Hypothalamus (tissue), 51 donors: ENCODE data around the gene ABCC4.
"Not testable (repeated sequence)": the region's sequence is repeated elsewhere in the genome, so short reads cannot be mapped to it uniquely, and the experiment has no call there.

Experiments
- DNase-seq, 51 donors: peaks; one replicate each; lab custom pipeline; 2025; lab: John Stamatoyannopoulos, UW

Gene ABCC4

DNA sequence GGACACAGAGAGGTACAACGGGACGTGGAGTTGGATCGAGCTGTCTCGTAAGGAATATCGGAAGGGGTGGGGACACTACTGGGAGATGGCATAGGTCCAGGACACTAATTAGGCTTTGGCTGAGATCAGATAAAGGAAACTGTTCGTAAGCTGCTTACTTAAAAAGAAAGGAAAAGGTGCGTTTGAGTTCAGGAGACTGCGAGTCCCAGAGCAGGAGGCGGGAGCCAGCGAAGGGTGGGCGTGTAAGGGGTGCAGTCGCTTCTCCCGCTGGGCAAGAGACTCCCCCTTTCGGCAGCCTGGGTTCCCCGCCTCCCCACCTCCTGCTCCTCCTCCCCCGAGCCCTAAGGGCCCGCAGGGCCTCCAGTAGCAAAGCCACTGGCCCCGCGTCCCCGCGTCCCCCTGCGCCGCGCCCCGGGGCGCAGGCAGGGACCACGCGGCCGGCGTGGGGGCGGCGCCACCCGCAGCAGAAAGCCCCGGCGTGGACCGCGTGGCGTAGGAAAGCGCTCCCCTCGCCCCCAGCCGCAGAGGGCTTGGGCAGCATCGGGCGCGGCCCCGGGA, 547 bp downstream of the ABCC4 start:
- peak in 37 of 51 donors; percentile 3 to 65 (median 32) for DNase-seq

DNA sequence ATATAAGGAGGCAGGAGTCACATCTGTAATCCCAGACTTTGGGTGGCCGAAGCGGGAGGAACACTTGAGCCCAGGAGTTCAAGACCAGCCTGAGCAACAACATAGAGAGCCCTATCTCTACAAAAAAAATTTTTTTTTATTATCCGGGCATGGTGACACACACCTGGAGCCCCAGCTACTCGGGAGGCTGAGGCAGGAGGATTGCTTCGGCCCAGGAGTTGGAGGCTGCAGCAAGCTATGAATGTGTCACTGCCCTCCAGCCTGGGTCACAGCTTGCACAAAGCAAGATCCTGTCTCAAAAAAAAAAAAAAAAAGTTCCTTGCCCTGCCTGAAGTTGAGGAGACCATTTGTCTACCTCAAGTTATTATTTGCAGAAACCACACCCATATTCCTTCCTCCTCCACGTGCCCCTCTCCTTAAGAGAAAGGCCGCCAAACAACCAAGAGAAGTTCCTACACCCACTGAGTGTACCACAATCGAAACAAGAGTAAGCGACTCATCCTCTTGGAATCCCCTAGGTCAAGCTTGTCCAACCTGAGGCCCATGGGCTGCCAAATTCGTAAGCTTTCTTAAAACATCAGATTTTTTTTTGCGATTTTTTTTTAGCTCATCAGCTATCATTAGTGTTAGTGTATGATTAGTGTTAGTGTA, 2.2 kb downstream of the ABCC4 start:
- no peak for DNase-seq

DNA sequence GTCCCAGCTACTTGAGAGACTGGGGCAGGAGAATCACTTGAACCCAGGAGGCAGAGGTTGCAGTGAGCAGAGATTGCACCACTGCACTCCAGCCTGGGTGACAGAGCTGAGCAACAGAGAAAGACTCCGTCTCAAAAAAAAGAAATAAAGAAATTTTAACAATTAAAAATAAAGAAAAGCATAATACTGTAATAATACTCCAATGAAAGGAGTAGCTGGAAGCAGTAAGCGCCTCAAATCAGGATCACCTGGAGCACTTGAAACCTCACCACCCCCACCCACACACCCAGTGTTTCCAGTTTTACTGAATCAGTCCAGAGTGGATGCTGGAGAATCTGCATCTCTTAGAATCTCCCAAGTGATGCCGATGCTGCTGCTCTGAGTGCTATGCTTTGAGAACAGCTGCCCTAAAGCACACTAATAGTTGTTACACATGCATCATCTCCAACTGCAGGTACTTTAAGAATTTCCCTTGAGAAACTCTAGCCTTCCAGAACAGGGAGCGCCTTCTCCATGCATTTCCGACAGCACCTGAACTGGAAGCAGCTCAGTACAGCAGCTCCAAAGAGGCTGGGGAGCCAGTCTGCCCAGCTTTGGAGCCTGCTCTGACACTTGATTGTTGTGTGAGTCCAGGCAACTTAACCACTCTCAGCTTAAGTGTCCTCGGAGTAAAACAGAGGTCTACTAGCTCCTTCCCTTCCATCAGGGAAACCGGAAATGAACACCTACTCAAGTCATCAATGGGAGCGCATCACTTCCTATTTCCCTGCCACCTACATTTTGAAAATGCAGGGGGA, 2.9 kb downstream of the ABCC4 start:
- DNase-seq = no peak

DNA sequence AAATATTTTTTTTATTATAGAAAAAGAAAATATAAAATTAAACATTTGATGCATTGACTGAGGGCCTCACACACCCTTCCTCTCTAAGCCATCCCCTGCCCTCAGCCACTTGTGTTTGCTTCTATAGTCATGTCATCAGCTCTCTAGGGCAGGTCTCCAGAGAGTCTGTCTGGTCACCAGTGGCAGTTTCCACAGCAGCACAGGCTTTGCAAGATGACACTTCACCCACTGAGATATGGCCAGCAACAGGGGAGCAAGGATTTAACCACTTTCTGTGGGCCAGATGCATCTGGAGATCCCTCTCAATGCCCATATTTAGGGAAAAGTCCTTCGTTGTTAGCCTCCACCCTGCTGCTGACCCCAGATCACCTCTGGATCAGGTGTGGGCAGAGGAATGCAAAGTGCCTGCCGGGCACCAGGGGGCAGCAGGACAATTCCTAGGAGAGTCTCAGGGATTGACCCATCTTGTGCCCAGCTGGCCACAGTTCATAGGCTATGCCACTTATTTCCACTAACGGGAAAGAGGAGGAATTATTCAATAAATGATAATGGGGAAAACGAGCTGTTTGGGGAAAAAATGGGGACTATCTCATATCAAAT, 4.8 kb downstream of the ABCC4 start:
- peak in 19 of 51 donors; percentile 6 to 43 (median 21) for DNase-seq

DNA sequence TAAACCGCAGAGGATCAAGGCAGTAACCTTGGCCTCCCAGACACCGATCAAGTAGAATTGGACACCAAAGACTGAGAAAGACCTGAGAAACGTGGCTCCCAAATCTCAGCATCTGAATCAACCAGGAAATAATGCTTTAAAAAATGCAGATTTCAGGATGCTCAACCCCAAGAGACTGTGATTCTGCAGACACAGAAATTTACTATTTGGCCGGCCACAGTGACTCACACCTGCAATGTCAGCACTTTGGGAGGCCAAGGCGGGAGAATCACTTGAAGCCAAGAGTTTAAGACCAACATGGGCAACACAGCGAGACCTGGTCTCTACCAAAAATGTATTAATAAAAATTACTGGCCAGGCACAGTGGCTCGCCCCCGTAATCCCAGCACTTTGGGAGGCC, 6.2 kb downstream of the ABCC4 start:
- no peak for DNase-seq

DNA sequence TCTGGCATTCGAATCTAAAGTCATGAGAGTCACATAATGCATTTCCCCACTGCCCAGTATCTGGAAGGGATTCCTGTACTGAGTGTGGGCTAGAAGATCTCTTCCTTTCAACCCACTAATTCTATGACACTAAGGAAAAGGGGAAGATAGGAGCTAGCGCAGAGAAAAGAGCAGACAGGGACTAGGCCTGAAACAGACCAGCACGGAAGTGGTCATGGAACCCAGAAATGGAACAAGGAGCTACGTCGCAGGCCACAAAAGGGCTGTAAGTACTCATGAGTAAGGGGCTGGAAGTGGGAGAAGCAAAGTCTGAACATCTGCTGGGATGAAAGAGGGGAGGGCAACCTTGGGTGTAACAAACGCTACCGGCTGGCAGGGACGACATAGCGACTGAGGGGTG, 8.6 kb downstream of the ABCC4 start:
- peak in 3 of 51 donors; percentile 8 to 21 (median 10) for DNase-seq

DNA sequence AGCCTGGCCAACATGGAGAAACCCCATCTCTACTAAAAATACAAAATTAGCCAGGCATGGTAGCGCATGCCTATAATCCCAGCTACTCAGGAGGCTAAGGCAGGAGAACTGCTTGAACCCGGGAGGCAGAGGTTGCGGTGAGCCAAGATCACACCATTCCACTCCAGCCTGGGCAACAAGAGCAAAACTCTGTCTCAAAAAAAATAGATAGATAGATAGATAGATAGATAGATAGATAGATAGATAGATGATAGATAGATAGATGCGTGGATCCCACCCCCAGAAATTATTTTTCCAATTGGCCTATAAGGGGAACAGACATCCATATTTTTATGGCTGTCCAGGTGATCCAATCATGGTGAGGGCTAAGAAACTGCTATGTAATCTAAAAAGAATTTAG, 11.3 kb downstream of the ABCC4 start:
- DNase-seq = not testable (repeated sequence)

DNA sequence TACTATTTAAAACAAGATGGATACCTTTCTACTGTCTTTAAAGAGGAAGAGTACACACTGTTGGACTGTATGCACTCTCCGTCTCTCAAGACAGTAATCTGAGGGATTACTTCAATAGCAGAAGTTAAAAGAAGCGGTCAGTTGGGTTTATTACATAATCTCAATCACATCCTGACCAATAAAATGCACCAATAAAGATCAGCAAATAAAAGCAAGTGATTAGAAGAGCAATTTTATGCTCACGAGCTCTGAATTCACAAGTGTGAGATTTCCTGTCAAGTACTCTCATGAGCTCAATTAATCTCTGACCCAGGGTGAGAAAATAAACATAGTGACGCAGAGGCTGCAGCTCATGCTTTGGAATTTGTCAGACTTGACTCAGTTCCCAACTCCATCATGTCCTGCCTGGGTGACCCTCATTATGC, 12.2 kb downstream of the ABCC4 start:
- no peak for DNase-seq

DNA sequence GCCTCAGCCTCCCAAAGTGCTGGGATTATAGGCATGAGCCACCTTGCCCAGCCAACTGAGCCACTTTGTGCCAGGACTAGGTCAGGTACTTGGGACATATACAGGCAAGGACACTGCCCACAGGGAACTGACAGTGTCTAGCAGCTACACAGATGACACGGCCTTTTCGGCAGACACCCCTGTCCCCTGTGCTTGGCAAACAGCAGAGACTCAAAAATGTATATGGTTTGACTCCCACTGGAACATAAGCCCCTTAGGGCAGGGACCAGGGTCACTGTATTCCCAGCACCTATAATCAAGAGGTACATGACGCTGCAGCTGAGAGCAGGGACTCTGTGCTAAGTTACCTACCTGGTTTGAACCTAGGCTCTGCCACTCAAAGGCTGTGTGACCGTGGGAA, 16.8 kb downstream of the ABCC4 start:
- no peak for DNase-seq

DNA sequence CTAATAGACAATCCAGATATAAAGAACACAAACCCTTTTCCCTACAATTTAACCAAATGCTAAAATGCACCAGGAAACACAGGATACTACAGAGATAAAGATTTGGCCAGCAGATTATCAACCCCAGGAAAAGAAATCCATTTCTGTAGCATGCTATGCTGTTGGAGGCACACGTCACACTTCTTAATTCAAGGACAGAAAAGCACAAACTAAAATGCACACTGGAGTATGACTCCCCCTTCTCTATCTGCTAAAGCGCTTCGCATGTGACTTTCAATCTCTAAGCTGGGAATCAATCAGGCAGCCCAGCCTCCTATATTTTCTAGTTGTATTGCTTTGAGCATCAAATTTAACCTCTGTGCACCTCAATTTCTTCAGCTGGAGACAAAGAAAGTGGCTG, 22.2 kb downstream of the ABCC4 start:
- DNase-seq = no peak

DNA sequence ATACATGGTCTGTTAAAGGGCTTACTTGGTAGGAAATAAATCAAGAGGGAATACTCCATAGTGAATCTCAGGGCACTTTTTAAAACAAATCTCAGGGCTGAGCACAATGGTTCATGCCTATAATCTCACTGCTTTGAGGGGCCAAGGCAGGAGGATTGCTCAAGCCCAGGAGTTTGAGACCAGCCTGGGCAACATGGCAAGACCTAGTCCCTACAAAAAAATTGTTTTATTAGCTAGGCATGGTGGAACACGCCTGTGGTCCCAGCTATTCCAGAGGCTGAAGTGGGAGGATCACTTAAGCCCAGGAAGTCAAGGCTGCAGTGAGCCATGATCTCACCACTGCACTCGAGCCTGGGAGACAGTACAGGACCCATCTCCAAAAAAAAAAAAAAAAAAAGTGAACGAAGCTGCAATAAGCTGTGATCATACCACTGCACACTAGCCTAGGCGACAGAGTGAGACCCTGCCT, 25.2 kb downstream of the ABCC4 start:
- DNase-seq = no peak

DNA sequence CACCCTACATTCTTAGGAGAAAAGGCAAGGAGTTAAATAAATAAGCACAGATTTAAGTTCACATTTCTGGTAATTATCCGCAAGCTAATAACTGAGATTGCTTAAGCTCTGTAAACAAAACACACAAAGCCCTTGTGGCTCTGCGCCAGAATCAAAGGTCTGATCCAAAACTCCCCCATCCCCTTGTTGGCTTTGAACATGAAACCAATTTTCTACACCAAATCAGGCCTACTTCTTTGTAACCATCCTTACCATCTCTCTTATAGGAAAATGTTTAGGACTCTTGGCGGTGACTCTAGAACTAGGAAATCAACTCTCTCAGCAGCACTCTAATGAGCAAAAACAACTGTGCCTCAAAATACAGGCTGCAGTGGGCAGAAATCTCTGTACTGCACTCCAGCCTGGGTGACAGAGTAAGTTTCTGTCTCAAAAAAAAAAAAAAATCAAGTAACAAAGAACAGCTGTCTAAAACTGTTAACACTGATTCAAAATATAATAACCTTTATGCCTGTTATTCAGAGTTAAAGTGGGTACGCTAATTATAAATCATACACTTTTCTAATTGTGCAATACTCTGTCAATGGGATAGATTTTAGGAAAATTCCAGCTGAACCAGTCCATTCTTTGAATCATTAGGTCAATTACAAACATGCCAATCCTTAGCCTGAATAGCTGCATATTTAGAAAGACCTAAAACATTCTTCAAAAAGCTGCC, 25.8 kb downstream of the ABCC4 start:
- peak in 1 of 51 donors; percentile 10 for DNase-seq

DNA sequence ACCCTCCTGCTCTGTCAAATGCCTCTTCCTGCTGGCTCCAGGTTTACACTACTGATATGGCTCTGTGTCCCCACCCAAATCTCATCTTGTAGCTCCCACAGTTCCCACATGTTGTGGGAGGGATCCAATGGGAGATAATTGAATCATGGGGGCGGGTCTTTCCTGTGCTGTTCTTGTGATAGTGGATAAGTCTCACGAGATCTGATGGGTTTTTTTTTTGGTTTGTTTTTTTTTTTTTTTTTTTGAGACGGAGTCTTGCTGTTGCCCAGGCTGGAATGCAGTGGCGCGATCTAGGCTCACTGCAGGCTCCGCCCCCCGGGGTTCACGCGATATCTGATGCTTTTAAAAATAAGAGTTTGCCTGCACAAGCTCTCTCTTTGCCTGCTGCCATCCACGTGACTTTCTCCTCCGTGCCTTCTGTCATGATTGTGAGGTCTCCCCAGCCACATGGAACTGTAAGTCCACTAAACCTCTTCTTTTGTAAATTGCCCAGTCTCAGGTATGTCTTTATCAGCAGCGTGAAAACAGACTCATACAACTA, 27.6 kb downstream of the ABCC4 start:
- not testable (repeated sequence) for DNase-seq

DNA sequence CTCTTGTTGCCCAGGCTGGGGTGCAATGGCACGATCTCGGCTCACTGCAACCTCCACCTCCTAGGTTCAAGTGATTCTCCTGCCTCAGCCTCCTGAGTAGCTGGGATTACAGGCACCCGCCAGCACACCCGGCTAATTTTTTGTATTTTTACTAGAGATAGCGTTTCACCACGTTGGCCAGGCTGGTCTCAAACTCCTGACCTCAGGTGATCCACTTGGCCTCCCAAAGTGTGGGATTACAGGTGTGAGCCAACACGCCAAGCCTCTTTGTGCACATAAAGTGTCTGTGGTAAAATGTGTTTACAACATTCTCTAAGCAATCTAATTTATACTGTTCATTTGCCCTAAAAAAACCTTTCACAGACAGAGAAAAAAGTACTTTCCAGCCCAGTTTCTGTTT, 29.2 kb downstream of the ABCC4 start:
- DNase-seq = not testable (repeated sequence)

DNA sequence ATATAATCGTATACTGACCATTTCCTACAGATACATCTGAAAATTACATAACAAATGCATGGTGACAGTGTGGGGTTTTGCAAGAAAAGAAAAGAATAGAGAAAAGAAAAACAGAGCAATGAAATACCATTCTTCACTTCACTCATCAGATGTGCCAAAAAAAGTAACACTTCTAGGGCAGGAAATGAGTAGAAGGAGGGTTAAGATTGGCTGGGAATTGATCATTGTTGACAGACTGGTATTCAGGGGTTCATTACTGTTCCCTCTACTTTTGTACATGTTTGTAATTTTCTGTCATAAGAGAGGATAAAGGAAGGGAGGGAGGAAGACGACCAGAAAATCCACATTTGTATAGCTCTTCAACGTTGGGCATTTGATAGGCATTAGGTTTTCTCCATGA, 31.5 kb downstream of the ABCC4 start:
- no peak for DNase-seq

DNA sequence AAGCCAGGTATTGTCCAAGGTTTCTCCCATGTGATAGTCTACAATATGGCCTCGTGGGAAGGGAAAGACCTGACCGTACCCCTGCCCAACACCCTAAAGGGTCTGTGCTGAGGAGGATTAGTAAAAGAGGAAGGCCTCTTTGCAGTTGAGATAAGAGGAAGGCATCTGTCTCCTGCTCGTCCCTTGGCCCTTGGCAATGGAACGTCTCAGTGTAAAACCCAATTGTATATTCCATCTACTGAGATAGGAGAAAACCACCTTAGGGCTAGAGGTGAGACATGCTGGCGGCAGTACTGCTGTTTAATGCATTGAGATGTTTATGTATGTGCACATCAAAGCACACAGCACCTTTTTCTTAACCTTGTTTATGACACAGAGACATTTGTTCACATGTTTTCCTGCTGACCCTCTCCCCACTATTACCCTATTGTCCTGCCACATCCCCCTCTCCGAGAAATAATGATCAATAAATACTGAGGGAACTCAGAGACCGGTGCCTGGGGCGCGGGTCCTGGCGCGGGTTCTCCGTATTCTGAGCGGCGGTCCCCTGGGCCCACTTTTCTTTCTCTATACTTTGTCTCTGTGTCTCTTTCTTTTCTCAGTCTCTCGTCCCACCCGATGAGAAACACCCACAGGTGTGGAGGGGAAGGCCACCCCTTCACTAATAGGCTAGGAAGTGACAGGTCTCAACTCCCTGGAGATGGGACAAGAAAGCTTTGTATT, 32.7 kb downstream of the ABCC4 start:
- not testable (repeated sequence) for DNase-seq

DNA sequence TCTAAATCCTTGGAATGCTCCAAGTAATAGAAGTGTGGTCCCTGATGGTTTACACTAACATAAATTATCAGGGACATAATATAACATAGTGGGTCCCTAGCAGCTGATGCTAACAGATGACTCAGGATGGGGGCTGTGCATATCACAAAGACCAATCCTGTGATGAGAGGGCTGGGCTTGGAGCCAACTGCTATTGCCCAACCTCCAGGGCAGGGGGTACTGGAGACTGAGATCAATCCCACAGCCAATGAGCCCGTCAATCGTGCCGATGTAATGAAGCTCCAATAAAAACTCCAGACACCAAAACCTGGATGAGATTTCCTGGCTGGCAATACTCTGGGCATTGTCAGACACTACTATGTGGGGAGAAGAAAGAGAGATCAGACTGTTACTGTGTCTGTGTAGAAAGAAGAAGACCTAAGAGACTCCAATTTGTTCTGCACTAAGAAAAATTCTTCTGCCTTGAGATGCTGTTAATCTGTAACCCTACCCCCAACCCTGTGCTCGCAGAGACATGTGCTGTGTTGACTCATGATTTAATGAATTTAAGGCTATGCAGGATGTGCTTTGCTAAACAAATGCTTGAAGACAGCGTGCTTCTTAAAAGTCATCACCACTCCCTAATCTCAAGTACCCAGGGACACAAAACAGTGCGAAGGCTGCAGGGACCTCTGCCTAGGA, 33.4 kb downstream of the ABCC4 start:
- peak in 1 of 51 donors; percentile 10 for DNase-seq

DNA sequence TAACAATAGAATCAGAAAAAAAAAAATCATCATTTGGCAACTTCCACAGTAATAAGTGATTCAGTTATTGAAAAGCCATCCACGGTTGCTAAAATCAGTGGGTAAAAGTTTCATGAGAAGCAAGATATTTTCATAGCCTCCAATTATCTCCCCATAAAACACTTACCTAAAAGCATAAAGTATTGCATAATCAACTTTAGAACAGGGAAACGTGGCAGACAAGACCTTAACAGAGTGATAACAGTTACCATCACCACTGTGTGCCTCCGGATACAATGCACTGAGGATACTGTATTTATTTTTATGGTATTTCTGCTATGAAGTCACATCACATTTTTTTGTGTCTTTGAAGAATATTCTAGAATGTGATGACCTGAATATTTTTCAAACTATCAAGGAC, 37.0 kb downstream of the ABCC4 start:
- no peak for DNase-seq

DNA sequence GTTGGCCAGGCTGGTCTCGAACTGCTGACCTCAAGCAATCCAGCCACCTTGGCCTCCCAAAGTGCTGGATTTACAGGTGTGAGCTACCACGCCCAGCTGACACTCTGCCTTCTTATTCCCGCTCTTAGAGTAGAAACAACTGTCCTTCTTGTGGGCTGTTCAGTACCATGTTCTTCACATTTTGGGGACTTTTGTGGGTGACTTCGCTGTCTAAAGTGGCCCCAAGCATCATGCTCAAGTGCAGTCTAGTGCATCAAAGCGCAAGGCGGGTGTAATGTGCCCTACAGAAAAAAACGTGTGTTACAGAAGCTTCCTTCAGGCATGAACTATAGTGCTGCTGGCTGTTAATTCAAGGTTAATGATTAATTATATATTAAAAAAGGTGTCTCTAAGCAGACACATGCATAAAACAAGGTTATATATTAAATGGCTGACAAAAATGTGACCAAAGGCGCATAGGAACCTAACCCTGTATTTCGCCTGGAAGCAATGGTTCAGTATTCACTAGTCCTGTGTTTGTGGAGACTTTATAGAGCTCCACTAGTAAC, 38.3 kb downstream of the ABCC4 start:
- no peak for DNase-seq
